ENCODE data around the gene GAB1.

- TF ChIP-seq CTCF (IDR thresholded peaks at IDR 0.05) (no peak), EP300 (IDR thresholded peaks at IDR 0.05) (no peak), POLR2AphosphoS5 (IDR thresholded peaks at IDR 0.05) (no peak)
Observed at GRCh38 chr4:143356493-143356892, 19.8 kb downstream of the GAB1 start.
